HEK293 (cell line): ENCODE results near the gene G3BP1.
A peak's percentile ranks its signal among the peaks of the same experiment; 100 is the strongest.

Experiments used
- CTCF ChIA-PET: fragments of 350-600 bp; formaldehyde crosslinking; extraction: SDS; loops from one replicate; lab custom pipeline; 2021; ENCODE audit warnings: antibody characterized with exemption; lab: Yijun Ruan, JAX
- POLR2A ChIA-PET: fragments of 300-600 bp; formaldehyde crosslinking; extraction: SDS; loops from one replicate; lab custom pipeline; 2020; ENCODE audit warnings: antibody characterized with exemption, inconsistent platforms; lab: Yijun Ruan, JAX
- H3K27ac ChIP-seq: fragments of 200-500 bp; sonication (Bioruptor generic); 2 replicates; pipeline ENCODE4 v1.5.1; 2014; ENCODE audit warnings: low read depth, low read length, control low read depth, inconsistent platforms; ENCODE audit errors: extremely low read depth
- H3K36me3 ChIP-seq, 2 experiments: fragments of 200-500 bp in 1 of 2; sonication (Bioruptor generic) in 1 of 2; 1 replicate in 1 of 2; 2 replicates in 1 of 2; pipeline ENCODE4 v1.5.1; 2014 to 2017; ENCODE audit warnings: inconsistent platforms in 2 of 2, low read length in 2 of 2; ENCODE audit not compliant: control insufficient read depth in 2 of 2, insufficient read depth in 1 of 2
- H3K4me1 ChIP-seq: fragments of 200-500 bp; sonication (Bioruptor generic); 2 replicates; pipeline ENCODE4 v1.5.1; 2014; ENCODE audit warnings: mild to moderate bottlenecking, low read length, inconsistent platforms; ENCODE audit not compliant: control insufficient read depth, insufficient read depth
- H3K4me3 ChIP-seq: 2 replicates; pipeline ENCODE4 v1.5.1; 2011; ENCODE audit warnings: low read depth, mild to moderate bottlenecking, control low read depth, low read length, moderate library complexity
- H3K9me3 ChIP-seq: fragments of 200-500 bp; sonication (Bioruptor generic); 2 replicates; pipeline ENCODE4 v1.5.1; 2014; ENCODE audit warnings: low read depth, low read length, inconsistent platforms; ENCODE audit not compliant: control insufficient read depth, insufficient read depth
- CTCF ChIP-seq: fragments of 450-650 bp; formaldehyde crosslinking; IDR thresholded peaks from 2 replicates; pipeline ENCODE4 v1.5.1; 2016; ENCODE audit warnings: missing biosample characterization, missing genetic modification characterization
- KLF1 ChIP-seq: fragments of 450-650 bp; formaldehyde crosslinking; IDR thresholded peaks from 2 replicates; pipeline ENCODE4 v1.5.1; 2016; ENCODE audit warnings: missing biosample characterization, missing genetic modification characterization
- PATZ1 ChIP-seq: fragments of 450-650 bp; formaldehyde crosslinking; IDR thresholded peaks from 2 replicates; pipeline ENCODE4 v1.5.1; 2016; ENCODE audit warnings: missing biosample characterization, missing genetic modification characterization
- SP7 ChIP-seq: fragments of 450-650 bp; formaldehyde crosslinking; IDR thresholded peaks from 2 replicates; pipeline ENCODE4 v1.5.1; 2016; ENCODE audit warnings: missing biosample characterization, missing genetic modification characterization
- WT1 ChIP-seq: fragments of 450-650 bp; formaldehyde crosslinking; IDR thresholded peaks from 2 replicates; pipeline ENCODE4 v1.5.1; 2016; ENCODE audit warnings: missing biosample characterization, missing genetic modification characterization
- ZBTB20 ChIP-seq: fragments of 450-650 bp; formaldehyde crosslinking; IDR thresholded peaks from 2 replicates; pipeline ENCODE4 v1.5.1; 2016; ENCODE audit warnings: missing biosample characterization, missing genetic modification characterization
- ZBTB21 ChIP-seq: fragments of 450-650 bp; formaldehyde crosslinking; IDR thresholded peaks from 2 replicates; pipeline ENCODE4 v1.5.1; 2017; ENCODE audit warnings: missing biosample characterization, missing genetic modification characterization
- ZBTB44 ChIP-seq: fragments of 450-650 bp; IDR thresholded peaks from 2 replicates; pipeline ENCODE4 v1.5.1; 2018; ENCODE audit warnings: missing biosample characterization, mild to moderate bottlenecking, missing genetic modification characterization
- ZNF121 ChIP-seq: fragments of 450-650 bp; formaldehyde crosslinking; IDR thresholded peaks from 2 replicates; pipeline ENCODE4 v1.5.1; 2016; ENCODE audit warnings: missing biosample characterization, missing genetic modification characterization
- ZNF202 ChIP-seq: fragments of 450-650 bp; formaldehyde crosslinking; IDR thresholded peaks from 2 replicates; pipeline ENCODE4 v1.5.1; 2016; ENCODE audit warnings: missing biosample characterization, missing genetic modification characterization, borderline replicate concordance
- ZNF24 ChIP-seq: fragments of 450-650 bp; formaldehyde crosslinking; IDR thresholded peaks from 2 replicates; pipeline ENCODE4 v1.5.1; 2016; ENCODE audit warnings: missing biosample characterization, missing genetic modification characterization
- ZNF548 ChIP-seq: fragments of 450-650 bp; formaldehyde crosslinking; IDR thresholded peaks from 2 replicates; pipeline ENCODE4 v1.5.1; 2016; ENCODE audit warnings: missing biosample characterization, missing genetic modification characterization

G3BP1 gene

GRCh38 chr5:151800532-151800931 lies 28.8 kb downstream of the G3BP1 start (continued):
- TF ChIP-seq ZNF202: no peak
- no peak for TF ChIP-seq ZBTB44 (tag by site-specific recombination)
- no peak for TF ChIP-seq CTCF (tag by site-specific recombination)
- no peak for TF ChIP-seq WT1
- TF ChIP-seq ZNF24 (tag by site-specific recombination): no peak

GRCh38 chr5:151805414-151806223 lies 33.9 kb downstream of the G3BP1 start:
- H3K36me3 ChIP-seq: peaks cover 67 to 93% of the 10 kb centered on the region in 2 experiments

GRCh38 chr5:151808451-151809169 lies 36.9 kb downstream of the G3BP1 start:
- TF ChIP-seq ZBTB20 (tag by site-specific recombination): no peak
- TF ChIP-seq ZNF121: 0 out of 2 replicates have a peak, but pooled peaks have one; percentile 15
- TF ChIP-seq, all 188 proteins: peak for 1
- H3K36me3 ChIP-seq: peaks cover 53 to 94% of the 10 kb centered on the region in 2 experiments
- H3K9me3 ChIP-seq: no peaks in the 10 kb centered on the region
- no peak overlapping the region for H3K4me3 ChIP-seq
- CTCF ChIA-PET: interaction anchor here (0.5 kb wide), 1 partner anchor 569 kb away, joined by 3 read pairs; no protein-coding TSS in a partner anchor
- H3K4me1 ChIP-seq: no peaks in the 10 kb centered on the region; the same call in 1 of the 2 replicates
- H3K27ac ChIP-seq: no peak overlapping the region
- POLR2A ChIA-PET: no interaction called here

More at GRCh38 chr5:151805414-151806223, 33.9 kb downstream of the G3BP1 start:
- H3K9me3 ChIP-seq: no peaks in the 10 kb centered on the region
- H3K27ac ChIP-seq: no peak overlapping the region
- H3K4me3 ChIP-seq: no peak overlapping the region
- CTCF ChIA-PET: interaction anchor here (0.6 kb wide), 1 partner anchor 1367 kb away, joined by 3 read pairs; no protein-coding TSS in a partner anchor
- H3K4me1 ChIP-seq: peaks cover 4% of the 10 kb centered on the region
- POLR2A ChIA-PET: no interaction called here
- TF ChIP-seq SP7 (peak; percentile 82), PATZ1 (tag by site-specific recombination) (no peak)

GRCh38 chr5:151810449-151810848 lies 38.7 kb downstream of the G3BP1 start:
- no peak overlapping the region for H3K4me3 ChIP-seq
- no peak overlapping the region for H3K27ac ChIP-seq
- H3K9me3 ChIP-seq: no peaks in the 10 kb centered on the region
- no peaks in the 10 kb centered on the region for H3K4me1 ChIP-seq
- peaks cover 38 to 92% of the 10 kb centered on the region in 2 experiments for H3K36me3 ChIP-seq
- POLR2A ChIA-PET: no interaction called here
- TF ChIP-seq ZBTB21 (tag by site-specific recombination) (no peak), KLF1 (tag by site-specific recombination) (no peak), ZNF548 (tag by site-specific recombination) (no peak)
- TF ChIP-seq, all 188 proteins: peak for 0
- CTCF ChIA-PET: interaction anchor here (0.5 to 0.6 kb wide), 2 partner anchors 497 to 706 kb away, joined by 3 read pairs; no protein-coding TSS in a partner anchor
